NCI-H2171 (cell line): ENCODE results near the gene RITA1.

ENCODE experiments used
- DNase-seq: peaks from one replicate; lab custom pipeline; 2025; lab: John Stamatoyannopoulos, UW

Gene RITA1

GRCh38 chr12:113179023-113179422 lies 6.5 kb upstream of the RITA1 start:
- no peak for DNase-seq

DNA sequence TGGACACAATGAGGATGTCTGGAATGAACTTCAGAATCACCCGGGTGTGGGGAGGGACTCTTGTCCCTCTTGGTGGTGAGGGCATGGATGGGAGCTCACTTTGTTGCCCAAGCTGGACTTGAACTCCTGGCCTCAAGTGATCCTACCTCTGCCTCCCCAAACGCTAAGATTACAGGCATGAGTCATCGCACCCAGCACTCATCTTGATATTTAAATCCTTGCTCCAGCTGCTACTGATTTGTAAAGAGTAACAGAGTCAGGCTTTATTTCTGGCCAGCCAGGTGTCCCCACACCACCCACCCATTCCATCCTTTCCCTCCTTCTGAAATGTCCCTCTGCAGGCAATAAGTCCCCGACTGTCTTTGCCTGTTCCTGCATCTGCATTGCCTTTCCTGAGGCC lies 5.2 kb upstream of the RITA1 start:
- no peak for DNase-seq

DNA sequence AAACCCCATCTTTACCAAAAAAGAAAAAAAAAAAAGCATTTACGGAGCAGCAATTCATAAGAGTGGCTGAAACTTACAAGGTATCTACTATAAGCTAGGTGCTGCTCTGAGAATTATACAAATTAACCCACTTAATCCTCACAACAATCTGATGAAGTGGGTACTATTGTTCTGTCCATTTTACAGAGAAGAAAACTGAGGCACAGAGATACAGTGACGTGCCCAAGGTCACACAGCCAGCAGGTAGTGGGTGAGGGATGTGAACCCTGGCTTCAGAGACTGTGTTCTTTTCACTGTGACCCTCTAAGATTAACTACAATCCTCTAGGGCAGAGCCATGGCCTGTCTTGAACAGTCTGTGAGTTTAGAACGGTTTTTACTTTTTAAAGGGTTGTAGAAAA lies 3.5 kb upstream of the RITA1 start:
- no peak for DNase-seq

DNA sequence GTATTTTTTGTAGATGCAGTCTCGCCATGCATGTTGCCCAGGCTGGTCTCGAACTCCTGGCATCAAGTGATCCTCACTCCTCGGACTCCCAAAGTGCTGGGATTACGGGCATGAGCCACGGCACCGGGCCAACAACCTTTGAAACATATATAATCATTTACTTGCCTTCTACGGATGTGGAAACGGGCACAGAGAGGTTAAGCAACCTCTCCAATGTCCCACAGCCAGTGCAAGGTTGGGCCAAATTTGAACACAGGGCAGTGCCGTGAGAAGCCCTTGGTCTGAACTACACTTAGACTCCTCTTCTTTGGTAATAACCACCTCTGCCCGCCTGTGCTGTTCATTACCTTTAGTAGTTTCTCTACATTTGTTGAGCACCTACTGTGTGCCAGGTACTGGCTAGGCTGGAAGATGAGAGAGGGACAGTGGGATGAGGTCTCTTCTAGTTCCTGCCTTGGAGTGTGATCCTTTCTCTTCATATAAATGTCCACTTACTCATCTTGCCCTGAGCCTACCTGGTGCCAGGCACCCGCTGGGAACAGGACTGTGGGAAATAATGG lies 2.4 kb upstream of the RITA1 start:
- no peak for DNase-seq

DNA sequence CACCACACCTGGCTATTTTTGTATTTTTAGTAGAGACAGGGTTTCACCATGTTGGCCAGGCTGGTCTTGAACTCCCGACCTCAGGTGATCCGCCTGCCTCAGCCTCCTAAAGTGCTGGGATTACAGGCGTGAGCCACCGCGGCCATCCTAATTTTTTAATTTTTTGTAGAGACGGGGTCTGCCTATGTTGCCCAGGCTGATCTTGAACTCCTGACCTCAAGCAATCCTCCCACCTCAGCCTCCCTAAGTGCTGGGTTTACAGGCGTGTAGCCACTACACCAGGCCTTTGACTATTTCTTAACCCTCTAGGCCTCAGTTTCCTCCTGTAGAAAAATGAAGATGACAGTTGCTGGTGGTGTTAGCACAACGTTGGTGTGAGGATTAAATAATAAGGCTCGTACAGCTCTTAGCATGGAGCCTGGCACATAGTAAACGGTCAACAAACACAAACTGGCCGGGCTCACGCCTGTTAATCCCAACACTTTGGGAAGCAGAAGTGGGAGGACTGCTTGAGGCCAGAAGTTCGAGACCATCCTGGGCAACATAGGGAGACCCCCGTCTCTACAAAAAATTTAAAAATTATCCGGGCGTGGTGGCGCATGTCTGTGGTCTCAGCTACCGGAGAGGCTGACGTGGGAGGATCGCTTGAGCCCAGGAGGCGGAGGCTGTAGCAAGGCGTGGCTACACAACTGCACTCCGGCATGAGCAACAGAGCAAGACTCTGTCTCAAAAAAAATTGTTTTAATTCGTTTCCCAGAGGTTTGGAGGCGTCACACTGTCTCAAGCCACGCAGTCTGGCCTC lies 1.2 kb upstream of the RITA1 start:
- DNase-seq, result no peak

GRCh38 chr12:113184900-113185179 lies 681 bp upstream of the RITA1 start:
- DNase-seq, result peak; percentile 80

DNA sequence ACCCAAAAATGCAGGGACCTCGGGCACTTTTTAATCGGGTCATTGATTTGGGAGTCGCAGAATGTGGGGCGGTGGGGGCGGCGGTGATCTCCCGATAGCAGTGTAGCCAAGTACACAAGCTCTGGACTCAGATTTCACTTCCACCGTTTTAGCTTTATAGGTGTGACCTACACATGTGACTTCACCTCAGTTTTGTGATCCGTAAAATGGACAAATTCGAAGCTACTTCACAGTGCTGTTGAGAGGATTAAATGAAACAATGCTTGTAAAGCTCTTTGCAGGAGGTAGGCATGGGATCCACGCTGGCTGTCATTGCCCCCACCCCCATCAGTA lies 478 bp downstream of the RITA1 start:
- DNase-seq, result no peak

GRCh38 chr12:113186666-113187325 lies 1.3 kb downstream of the RITA1 start:
- no peak for DNase-seq

DNA sequence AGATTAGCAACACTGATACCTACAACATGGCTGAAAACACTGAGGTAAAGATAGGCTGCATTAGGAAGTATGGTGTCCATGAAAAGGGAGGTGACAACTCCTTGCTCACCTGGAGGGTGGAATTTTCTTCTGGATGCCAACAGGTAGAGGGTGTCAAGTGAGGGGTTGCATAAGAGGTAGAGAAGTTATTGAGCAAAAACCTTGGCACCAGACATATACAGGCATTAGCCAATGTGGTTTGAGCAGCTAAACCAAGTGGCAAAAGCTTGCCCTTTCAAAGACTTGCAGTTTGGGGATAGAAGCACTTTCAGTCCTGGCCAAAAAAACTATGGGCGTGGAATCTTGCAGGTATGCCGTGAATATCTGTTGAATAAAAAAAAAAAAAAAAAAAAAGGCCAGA lies 3.8 kb downstream of the RITA1 start:
- no peak for DNase-seq

DNA sequence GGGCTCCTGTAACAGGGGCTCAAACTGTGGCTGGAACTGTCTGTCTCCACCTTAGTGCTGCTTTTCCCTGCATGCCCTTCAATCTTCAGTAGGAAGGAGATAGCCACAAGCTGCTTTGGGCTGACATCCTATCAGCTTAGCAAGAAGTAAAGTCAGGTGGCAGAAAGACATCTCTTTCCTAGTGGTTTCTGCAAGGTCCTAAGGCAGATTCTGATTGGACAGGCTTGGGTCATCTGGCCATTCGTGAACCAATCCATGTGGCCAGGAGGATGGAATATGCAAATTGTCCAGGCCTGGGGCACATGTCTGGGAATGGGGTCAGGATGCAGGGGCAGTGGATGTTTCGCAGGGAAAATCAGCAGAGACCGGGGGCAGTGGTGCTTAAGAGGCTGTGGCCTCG lies 5.2 kb downstream of the RITA1 start:
- DNase-seq, result no peak

GRCh38 chr12:113191227-113191626 lies 5.7 kb downstream of the RITA1 start:
- DNase-seq, result no peak

GRCh38 chr12:113194971-113195391 lies 9.5 kb downstream of the RITA1 start:
- no peak for DNase-seq

DNA sequence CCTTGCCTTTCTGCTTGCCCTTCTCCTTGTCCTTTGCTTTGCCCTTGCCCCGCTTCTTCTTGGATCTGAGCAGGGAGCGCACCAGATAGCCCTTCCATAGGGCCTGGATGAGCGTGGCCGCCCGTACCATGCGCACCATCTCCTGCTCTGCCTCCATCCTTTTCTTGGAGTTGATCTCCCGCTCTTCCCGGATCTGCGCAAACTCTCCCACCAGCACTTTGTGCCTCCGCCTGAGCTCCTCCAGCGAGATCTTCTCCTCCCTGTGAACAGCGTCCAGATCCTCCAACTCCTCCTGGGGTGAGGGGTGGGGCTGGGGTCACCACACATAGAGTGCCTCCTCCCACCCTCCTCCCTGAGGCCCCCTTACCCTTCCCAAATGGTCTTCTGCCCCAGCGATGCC lies 10.1 kb downstream of the RITA1 start:
- DNase-seq, result no peak

GRCh38 chr12:113196582-113196981 lies 11.1 kb downstream of the RITA1 start:
- DNase-seq, result no peak

- DNase-seq, result peak; percentile 48
These were observed 11.5 kb downstream of the RITA1 start for GRCh38 chr12:113196990-113197389.

DNA sequence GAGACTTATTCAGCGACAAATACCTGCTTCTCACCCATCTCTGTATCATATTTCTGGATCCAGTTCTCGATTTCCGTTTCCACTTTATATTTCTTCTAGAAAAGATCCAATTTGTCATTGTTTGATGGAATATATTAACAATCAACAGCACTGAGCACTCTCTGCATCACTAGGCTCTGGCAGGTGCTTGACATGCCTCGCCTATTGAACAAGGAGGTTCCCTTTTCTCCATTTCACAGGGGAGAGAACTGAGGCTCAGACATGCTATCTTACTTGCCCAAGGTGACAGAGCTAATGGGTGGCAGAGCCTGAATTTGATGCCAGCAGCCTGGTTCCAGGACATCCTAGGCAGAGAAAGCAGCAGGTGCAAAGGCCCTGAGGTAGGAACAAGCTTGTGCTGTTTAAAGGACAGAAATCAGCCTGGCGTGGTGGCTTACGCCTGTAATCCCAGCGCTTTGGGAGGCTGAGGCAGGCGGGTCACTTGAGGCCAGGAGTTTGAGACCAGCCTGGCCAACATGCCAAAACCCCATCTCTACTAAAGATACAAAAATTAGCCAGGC lies 12.1 kb downstream of the RITA1 start:
- DNase-seq, result no peak

DNA sequence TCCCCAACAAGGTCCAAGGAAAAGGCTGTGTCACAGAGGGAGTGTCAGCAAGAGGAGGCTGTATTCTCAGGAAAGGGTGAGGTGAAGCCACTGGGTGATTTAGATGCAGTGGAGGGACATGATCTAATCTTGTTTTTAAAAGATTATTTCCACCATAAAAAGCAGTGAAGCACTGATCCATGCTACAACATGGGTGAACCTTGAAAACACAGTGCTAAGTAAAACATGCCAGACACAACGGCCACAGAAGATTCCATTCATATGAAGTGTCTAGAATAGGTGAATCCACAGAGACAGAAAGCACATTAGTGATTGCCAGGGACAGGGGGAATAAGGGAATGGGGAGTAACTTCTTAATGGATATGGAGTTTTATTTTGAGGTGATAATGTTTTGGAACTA lies 12.8 kb downstream of the RITA1 start:
- DNase-seq, result no peak

GRCh38 chr12:113200021-113200797 lies 14.7 kb downstream of the RITA1 start:
- no peak for DNase-seq

DNA sequence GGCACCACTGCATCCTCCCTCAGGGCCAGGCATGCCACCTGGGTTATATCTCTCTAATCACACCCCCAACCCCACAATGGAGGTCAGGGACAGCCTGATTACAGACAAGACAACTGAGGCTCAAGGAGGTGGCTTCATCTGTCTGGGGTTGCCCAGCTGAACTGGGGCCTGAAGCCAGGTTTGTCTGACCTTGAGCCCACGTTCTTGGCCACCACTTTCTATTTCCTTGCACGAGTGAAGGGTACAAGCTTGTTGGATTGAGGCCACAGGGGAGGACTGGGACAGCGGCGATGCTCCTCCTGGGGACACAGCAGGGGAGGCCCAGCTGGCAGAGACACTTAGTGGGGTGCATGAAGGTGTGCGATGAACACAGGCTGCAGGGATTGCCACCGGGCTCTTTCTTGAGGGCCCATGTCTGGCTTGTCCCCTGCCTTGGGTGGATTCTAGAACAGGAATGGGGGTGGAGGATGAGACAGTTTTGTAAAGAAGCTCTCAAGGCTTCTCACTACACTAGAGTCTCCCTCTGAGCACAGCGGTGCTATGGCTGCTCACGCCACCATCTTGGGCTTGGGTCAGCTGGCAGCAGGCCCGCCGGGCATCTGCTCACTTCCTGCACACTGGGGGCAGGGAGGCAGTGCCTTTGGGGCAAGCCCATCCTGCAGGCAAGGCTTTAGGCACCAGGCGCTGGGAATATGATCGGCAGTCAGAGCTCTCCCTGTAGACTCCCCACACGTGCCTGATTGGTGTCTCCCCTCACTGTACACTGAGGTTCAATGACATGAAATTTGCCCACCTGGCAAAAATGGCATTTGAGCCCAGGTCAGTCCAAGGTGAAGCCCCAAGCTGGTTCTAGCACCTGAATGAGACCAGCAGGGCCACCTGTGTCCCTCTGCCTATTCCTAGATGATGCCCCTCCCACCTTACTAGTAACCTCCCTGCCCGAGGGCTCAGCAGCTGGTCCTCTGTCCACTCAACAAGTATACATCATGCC lies 16.0 kb downstream of the RITA1 start:
- DNase-seq, result no peak

- no peak for DNase-seq
These were observed 17.0 kb downstream of the RITA1 start for GRCh38 chr12:113202300-113203075.
